HEK293T (cell line): ENCODE results near the gene LRRC3C.

Experiments used
- ARNT ChIP-seq: fragments of 450-650 bp; IDR thresholded peaks from 2 replicates; pipeline ENCODE4 v1.6.1; 2017; ENCODE audit warnings: mild to moderate bottlenecking
- BHLHE40 ChIP-seq: fragments of 450-650 bp; IDR thresholded peaks from 2 replicates; pipeline ENCODE4 v1.6.1; 2016; ENCODE audit warnings: mild to moderate bottlenecking, moderate library complexity, borderline replicate concordance
- CTBP1 ChIP-seq: fragments of 450-650 bp; IDR thresholded peaks from 2 replicates; pipeline ENCODE4 v1.6.1; 2016; ENCODE audit warnings: borderline replicate concordance
- FOXK2 ChIP-seq: fragments of 450-650 bp; IDR thresholded peaks from 2 replicates; pipeline ENCODE4 v1.6.1; 2016; ENCODE audit warnings: mild to moderate bottlenecking
- FOXM1 ChIP-seq: fragments of 450-650 bp; IDR thresholded peaks from 2 replicates; pipeline ENCODE4 v1.6.1; 2017; ENCODE audit warnings: mild to moderate bottlenecking, borderline replicate concordance
- HDGF ChIP-seq: fragments of 450-650 bp; IDR thresholded peaks from 2 replicates; pipeline ENCODE4 v1.6.1; 2017; ENCODE audit warnings: antibody characterized with exemption, borderline replicate concordance
- L3MBTL2 ChIP-seq: fragments of 450-650 bp; conservative IDR thresholded peaks from 2 replicates; pipeline ENCODE4 v1.6.1; 2016; ENCODE audit warnings: mild to moderate bottlenecking
- PKNOX1 ChIP-seq: fragments of 450-650 bp; IDR thresholded peaks from 2 replicates; pipeline ENCODE4 v1.6.1; 2016
- SP1 ChIP-seq: fragments of 450-650 bp; IDR thresholded peaks from 2 replicates; pipeline ENCODE4 v1.6.1; 2017
- SUZ12 ChIP-seq: fragments of 450-650 bp; IDR thresholded peaks from 2 replicates; pipeline ENCODE4 v1.6.1; 2016; ENCODE audit warnings: mild to moderate bottlenecking
- ZNF384 ChIP-seq: fragments of 450-650 bp; IDR thresholded peaks from 2 replicates; pipeline ENCODE4 v1.6.1; 2016

GRCh38 chr17:39887078-39887477 lies 40.5 kb upstream of the LRRC3C start:
- TF ChIP-seq PKNOX1 (no peak), FOXM1 (no peak), SP1 (no peak), HDGF (no peak), FOXK2 (no peak), ZNF384 (no peak), ARNT (no peak), SUZ12 (no peak), L3MBTL2 (no peak), BHLHE40 (no peak), CTBP1 (no peak)
